Hematopoietic multipotent progenitor cell (in vitro differentiated cells): ENCODE results near the gene CD226. TPM values are rescaled to one million over a fixed set of nuclear protein-coding genes. Genes with fewer than 3 reads are reported as not detected.
"Not testable (repeated sequence)": the region's sequence is repeated elsewhere in the genome, so short reads cannot be mapped to it uniquely, and the experiment has no call there.

Experiments used
- DNase-seq, 3 donors: peaks; one replicate each; pipeline ENCODE4 v3.0.0-alpha.2; 2011 to 2015; ENCODE audit warnings: low read depth in 2 of 3, low spot score in 2 of 3
- total RNA-seq: library from RNA; depleted of rRNA; stranded (reverse); fragments of >200 nt; gene quantifications from one replicate; pipeline ENCODE4 v1.2.3, GENCODE V29; 2012

The CD226 gene
- total RNA-seq, 1 donor: 0.81 TPM

DNA sequence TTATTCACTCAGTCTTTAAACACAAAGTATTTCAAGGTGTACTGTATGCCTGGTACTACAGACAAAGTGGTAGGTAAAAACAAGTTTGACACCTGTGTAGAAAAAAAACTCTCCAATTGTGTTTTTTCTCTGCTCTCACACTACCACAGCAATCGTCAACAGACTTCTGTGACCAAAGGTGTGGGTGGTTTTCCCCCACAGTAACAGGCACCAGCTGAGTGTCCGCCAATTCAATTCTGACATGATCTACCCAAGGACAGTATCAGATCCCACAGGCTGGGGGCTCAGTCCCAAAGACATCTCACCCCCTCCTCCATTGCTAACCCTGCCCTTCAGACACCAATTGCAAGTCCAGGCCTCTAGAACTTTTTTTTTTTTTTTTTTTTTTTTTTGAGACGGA is 71.2 kb downstream of the CD226 start:
- DNase-seq: no peak

DNA sequence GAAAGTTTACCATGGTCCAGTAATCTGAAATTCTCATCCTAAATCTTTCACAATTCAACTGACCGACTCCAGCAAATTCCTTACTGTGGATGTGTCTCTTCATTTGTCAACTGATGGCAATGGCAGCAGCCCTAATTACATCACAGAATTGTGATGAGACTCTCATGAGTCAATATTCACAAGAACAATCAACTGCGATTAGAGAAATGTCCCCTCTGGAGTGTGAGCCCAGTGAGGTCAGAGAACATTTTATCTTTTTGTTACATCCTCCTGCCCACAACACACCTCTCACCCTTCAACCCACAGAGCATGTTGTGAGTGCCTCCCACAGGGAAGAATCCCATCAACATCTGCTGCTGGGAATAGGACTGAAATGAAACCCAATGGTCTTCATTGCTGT is 73.6 kb downstream of the CD226 start:
- no peak for DNase-seq

DNA sequence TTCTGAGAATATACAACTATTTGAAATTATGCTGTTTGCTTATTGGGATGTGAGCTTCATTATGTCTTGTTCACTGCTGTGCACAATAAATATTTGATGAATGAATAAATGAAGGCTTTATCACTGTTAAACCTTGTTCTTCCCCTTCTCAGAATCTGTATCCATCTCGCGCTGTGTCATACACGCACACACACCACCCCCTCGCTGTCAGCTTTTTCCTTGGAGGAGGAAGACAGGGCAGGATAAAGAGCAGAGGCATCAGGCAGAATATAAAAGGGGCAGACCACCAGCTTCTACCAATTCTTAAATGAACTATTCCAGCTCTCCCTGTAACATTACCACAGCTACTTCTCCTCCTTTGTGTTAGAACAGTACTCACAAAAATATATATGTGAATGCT is 75.0 kb downstream of the CD226 start:
- no peak for DNase-seq

DNA sequence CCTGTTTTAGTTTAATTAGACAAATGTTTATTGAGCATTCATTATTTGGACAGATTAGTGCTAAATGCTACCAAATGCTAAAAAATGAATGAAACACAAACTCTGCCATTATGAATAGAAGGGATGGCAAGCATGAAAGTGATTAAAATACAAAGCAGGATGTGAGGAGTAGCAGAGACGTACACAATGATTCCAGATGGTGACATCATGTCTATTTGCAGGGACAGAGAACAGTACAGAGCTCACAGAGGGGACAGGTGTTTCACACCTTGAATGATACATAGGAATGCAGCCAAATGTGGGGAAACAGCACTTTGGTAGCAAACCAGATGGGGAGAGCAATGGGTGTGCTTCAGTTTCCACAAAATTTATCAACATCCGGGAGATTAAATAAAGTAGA is 76.3 kb downstream of the CD226 start:
- DNase-seq: no peak

DNA sequence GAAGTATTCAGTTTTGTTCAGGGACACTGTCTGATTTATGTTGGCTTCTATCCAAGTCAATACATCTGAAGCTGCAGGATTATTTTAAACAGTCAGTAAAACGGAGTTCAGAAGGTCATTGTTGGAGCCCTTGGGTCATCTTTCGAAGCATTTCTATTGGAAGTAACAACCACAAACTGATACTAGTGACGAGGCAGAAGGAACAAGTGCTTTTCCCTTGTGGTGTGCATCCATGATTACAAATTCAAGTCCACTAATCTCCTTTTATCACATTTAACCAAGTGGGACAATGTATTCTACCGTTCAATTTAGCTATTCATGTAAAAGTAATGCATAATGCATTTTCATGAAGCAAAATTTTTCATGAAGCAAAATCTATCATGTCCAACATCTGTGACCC is 76.9 kb downstream of the CD226 start:
- no peak for DNase-seq

DNA sequence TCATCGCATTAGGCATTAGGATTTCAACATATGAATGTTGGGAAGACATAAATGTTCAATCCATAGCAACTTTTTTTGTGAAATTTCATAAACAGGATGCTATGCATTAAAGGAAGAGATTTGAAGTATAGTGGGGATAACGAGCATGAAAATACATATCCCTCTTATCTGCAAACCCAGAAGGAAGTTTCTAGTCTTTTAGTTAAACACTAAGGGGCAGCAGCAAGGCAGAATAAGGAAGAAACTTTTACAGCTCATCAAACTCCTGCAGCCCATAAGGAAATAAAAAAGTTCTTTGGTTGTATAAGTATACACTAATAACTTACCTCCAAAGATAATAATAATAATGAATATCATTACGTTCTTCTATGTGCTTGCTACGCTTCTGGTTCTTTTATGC is 81.5 kb downstream of the CD226 start:
- peak in 1 of 3 donors; percentile 17 for DNase-seq

DNA sequence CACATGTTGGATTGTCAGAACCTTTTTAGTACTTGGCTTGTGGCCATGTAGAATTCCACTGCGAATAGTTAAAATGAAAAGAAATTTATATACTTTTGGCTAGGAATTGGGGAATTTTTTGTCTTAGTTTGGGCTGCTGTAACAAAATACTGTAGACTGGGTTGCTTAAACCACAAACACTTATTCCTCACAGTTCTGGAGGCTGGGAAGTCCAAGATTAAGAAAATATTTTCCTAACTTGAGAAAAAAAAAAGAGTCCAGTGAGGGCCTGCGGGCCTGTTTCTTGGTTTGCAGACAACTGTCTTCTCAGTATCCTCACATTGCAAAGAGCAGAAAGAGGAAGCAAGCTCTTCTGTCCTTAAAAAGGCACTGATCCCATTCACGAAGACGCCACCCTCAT is 81.9 kb downstream of the CD226 start:
- DNase-seq: peak in 1 of 3 donors; percentile 1

DNA sequence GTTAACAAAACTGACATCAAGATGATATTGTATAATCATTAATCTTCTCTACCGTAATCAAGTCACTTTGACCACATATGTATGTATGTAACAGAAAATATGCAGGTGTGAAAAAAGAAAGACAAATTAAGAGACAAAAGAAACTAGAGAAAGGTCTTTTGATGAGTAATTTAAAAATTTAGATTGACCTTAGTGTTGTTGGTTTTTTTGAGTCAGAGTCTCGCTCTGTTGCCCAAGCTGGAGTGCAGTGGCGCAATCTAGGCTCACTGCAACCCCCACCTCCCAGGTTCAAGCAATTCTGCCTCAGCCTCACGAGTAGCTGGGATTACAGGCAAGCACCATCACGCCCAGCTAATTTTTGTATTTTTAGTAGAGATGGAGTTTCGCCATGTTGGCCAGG is 82.9 kb downstream of the CD226 start:
- DNase-seq: not testable (repeated sequence)

DNA sequence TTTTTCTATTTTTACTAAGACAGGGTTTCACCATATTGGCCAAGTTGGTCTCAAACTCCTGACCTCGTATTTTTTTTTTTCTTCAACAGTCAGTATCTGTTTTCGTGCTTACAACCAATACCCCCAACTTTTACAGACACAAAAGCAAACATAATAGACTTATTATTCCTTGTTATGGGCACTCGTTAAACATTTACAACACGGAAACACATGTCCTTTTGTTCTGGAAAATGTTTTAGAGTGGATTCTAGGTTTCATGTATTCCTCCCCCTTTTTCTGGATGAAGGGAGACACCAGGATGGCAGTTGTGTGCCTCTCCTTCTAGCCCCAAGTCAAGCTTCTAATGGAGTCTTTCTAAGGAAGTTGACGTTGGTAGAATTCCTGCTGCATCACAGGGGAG is 88.8 kb downstream of the CD226 start:
- DNase-seq: no peak

DNA sequence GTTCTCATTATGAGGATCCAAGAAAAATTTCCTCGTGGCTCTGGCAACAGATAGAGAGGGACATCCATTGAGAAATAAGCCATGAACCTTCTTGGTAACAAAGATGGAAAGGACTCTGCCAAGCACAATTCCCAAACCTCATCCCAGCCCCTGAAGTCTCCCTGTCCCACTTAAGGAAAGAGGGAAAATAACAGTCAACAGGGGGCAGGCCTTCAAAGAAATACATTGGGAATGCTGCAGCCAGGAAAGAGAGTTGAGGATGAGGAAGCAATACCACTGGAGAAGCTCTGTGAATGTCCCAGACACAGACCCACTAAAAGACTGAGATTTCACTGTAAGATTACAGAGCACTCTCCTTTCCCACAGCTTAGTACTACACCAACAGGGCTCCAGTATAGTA is 93.2 kb downstream of the CD226 start:
- no peak for DNase-seq

DNA sequence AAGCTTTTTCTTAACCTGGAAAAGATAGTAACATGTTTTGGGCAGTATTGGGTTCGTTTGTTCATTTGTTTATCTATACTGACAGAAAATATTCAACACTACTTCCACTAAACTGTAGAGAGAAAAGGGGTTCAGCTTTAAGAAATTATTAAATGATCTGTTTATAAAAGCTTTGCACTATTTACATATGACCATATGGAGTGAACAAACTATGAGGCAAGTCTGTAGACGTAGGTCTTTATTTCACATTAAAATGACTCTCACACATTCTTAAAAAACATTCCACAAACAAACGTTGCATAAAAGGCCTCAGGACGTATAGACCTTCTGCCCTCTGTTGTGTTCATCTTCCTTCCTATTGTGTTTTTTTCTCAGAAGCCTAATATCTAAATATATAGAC is 94.6 kb downstream of the CD226 start:
- no peak for DNase-seq

DNA sequence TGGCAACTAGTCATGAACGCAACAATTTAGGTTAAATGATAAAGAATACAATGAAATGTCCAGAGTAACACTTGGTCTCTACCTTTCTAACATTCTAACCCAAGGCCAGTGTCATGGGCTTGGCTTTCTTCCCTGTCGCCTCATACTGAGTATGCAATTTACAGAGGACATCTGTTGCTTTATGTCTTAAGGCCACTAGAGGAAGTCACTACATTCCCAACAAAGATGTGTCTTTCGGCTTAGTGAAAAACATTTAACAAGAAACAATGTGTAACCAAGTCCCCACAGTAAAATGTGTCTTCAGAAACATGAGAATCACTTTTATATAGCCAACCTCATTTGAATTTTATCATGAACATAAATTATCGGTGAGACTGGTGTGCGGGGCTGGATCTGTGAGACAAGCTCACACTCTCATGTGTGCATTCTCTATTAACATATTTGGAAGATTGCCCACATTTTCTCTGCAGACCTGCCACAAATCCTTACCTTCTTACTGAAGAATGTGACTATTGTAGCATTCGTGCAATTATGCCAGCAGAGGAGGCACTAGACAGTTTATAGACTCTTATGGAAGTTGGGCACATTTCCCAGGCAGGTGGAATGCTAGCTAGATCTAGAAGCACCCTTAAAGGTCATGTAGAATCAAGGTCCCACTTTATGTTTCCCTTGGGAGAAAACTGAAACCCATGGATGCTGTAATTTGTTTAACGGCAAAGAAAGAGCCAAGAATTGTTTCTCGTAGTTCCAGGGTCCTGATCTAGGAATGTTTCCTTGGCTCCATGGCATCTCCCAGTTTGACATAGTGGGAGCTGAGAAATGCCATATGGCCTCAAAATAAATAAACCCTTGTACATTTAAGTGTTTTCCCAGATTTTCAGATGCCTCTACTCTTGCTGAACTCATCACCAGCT is 101.8 kb downstream of the CD226 start:
- no peak for DNase-seq

DNA sequence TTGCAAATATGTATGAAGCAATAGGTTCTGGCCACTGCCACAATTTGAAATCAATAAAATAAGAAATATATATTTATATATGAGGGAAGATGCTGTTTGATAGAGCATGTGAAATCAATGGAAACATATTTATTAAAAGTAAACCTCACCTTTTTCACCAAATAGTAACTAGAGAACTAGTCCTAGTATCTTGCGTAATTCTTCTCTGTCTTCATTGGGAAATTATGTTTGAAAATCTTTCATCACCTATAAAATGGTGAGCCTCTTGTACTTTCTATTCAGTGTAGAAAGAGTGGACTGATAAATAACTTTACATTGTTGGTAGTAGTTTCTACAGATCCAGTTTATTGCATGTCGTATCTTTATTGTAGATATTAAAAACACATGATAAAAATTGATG is 103.0 kb downstream of the CD226 start:
- no peak for DNase-seq

DNA sequence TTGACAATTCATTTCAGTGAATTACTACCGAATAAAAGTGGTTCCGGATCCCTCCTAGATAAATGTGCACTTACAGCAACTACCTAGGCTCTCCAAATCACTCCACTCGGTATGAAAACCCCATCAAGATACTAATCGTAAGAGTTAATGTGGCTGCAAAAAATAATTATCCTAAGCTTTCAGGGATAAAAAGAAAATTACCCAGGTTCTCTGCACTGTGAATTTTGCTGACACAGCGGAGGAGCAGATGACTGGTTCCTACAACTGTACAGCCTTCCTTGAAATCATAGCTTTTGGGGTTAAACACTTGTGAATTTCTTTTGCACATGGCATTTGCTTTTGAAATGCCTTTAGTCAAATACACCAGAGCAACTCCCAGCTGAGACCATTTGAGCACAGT is 104.7 kb downstream of the CD226 start:
- DNase-seq: no peak

DNA sequence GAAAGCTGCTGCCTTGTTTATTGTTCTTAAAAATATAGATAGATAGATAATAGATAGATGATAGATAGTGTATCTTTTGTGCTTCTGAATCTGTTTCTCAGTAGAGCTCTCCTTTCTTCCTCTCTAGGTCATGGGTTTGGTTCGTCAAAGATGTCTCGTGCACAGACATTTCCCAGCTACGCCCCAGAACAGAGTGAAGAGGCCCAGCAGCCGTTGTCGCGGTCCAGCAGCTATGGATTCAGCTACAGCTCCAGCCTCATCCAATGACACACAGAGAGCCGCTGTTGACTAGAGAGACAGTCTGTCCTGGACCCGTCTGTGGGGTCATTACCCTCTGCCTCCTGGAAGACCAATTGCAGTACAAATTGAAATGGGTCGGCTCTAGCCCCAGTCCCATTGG is 106.6 kb downstream of the CD226 start:
- no peak for DNase-seq

DNA sequence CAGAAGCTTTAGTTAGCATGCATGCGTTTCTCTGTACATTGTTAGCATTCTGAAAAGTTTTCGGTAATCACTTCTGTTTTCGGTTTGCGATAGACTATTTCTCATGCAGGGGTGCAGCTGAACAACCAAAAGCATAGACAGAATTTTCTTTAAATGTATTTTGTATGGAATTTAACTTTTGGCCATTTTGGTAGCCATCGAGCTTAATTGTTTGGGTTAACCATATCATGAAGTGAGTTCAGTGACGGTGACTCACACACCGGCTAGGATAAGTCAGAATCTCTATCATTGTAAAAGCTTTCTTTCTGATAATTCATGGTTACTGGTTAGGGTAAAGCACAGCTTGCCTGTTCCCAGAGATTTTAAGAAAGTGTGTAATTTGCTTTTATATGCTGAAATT is 107.2 kb downstream of the CD226 start:
- DNase-seq: no peak

DNA sequence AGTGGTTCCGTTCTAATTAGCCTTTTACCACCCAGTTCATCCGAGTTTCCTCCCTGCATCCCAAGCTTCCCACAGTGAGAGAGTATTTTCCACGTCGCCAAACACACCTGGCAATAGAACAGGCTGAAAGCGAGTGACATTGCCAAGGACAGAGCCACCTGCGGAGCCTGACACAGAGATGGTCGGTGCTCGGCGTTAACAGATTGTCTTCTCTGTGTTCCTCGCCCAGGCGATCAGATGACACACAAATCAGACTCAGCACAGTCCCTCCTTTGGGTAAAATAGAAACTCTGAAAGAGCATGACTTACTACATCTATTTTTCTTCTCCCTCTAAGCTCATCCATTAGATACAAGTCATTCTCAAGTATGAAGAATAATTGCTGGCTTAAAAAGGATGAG is 107.7 kb downstream of the CD226 start:
- DNase-seq: no peak

DNA sequence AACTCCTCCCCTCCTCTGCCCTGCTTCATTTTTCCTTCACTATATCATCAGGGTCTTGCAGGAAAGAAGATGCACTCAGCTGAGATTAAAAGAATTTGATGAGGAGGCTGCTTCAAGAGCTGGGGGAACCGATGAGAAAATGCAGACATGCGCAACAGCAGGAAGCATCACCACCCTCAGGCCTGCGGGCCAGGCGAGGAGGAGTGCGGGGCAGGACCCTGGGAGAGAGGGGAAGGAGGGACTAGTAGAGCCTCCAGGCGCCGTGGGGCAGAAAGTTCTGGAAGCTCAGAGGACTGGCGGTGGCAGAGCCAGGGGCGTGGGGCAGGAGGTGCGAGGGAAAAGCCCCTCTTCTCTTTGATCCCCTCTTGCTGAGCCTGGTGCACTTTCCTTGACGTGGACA is 108.2 kb downstream of the CD226 start:
- no peak for DNase-seq

DNA sequence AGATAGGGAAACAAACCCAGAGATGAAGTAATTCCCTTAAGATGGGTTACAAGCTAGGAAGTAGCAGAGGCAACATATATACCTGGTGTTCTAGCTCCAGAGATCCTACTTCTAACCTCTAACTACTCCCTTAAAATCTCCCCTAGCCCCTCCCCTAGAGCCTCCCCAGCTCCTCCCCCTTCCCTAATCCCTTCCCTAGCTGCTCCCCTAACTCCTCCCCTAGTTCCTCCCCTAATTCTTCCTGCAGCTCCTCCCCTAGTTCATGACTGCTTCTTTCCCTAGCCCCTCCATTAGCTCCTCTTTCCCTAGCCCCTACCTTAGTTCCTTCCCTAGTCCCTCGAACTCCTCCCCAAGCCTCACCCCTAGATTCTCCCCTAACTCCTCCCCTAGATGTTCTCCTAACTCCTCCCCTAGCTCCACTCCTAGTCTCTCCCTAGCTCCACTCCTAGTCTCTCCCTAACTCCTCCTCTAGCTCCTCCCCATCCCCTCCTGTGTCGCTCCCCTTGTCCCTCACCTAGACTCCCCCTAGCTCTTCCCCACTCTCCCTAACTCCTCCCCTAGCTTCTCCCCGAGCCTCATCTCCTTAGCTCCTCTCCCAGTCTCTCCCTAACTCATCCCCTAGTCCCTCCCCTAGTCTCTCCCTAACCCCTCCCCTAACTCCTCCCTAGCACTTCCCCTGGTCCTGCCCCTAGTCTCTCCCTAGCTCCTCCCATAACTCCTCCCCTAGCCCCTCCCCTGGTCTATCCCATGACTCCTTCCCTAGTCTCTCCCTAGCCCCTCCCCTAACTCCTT is 108.9 kb downstream of the CD226 start:
- DNase-seq: no peak

DNA sequence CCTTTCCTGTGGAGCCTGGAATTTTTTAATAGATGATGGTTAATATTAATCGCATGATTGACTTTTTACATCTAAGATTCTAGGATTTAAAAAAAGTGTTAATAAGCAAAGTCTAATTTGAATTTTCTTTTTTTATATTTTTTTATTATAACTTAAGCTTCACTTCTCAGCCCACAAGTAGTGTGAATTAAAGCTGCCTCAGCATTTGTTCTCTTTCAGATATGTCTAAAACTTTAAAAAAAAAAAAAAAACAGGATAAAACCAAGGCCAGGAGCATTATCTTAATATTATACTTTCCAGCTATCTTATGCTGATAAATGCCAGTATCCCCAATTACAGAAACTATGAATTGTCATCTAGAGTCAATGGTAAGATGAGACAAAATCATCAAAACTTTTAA is 109.7 kb downstream of the CD226 start:
- no peak for DNase-seq

DNA sequence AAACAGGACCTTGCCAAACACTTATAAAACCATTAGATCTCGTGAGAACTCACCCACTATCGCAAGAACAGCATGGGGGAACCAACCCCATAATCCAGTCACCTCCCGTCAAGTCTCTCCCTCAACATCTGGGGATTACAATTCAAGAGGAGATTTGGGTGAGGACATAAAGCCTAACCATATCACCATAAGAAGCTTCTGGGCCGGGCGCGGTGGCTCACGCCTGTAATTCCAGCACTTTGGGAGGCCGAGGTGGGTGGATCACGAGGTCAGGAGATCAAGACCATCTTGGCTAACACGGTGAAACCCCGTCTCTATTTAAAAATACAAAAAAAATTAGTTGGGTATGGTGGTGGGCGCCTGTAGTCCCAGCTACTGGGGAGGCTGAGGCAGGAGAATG is 112.7 kb downstream of the CD226 start:
- DNase-seq: not testable (repeated sequence)

DNA sequence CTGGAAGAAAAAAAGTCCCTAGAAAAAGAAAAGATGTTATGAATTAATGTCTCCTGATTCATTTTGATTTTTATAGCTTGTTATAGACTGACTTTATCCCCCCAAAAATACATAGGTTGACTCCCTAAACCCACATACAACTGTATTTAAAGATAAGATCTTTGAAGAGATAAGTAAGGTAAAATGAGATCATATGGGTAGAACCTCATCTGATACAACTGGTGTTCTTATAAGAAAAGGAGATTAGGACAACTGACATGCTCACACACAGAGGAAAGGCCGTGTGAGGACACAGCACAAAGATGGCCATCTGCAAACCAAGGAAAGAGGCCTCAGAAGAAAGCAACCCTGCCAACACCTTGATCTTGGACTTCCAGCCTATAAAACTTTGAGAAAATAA is 117.5 kb downstream of the CD226 start:
- no peak for DNase-seq
